WTC11 (cell line): ENCODE data around the gene WDR90. TPM values are rescaled to one million over a fixed set of nuclear protein-coding genes. Genes with fewer than 3 reads are reported as not detected.

ENCODE experiments used
- ATAC-seq: fragments of 200-7000 bp; cut with Tn5 transposase; 2 replicates; pipeline ENCODE4 v1.10.0; 2021; ENCODE audit warnings: mild to moderate bottlenecking, moderate library complexity
- CTCF ChIA-PET: fragments of 300-600 bp; sonication (Branson Sonifier 250); formaldehyde crosslinking; loops from one replicate; lab custom pipeline; 2021; ENCODE audit warnings: antibody characterized with exemption; lab: Charles Lee
- POLR2A ChIA-PET: fragments of 350-600 bp; sonication (Branson Sonifier 250); formaldehyde crosslinking; loops from one replicate; lab custom pipeline; 2021; ENCODE audit warnings: antibody characterized with exemption; lab: Charles Lee
- DNase-seq: peaks from one replicate; pipeline ENCODE4 v3.0.0; 2021; ENCODE audit warnings: low spot score
- H3K27ac Mint-ChIP-seq: 2 replicates; pipeline ENCODE4 v1.8.0; 2021; ENCODE audit warnings: mixed read lengths
- H3K27me3 Mint-ChIP-seq: 2 replicates; pipeline ENCODE4 v1.8.0; 2021; ENCODE audit warnings: low read depth, mild to moderate bottlenecking, moderate library complexity, mixed read lengths
- H3K36me3 Mint-ChIP-seq: 2 replicates; pipeline ENCODE4 v1.8.0; 2021; ENCODE audit warnings: mixed read lengths
- H3K4me1 Mint-ChIP-seq: 2 replicates; pipeline ENCODE4 v1.8.0; 2022; ENCODE audit warnings: mixed read lengths
- H3K4me3 Mint-ChIP-seq: 2 replicates; pipeline ENCODE4 v1.8.0; 2021; ENCODE audit warnings: mild to moderate bottlenecking, moderate library complexity, mixed read lengths
- H3K9me3 Mint-ChIP-seq: 2 replicates; pipeline ENCODE4 v1.8.0; 2021; ENCODE audit warnings: mixed read lengths
- CREM ChIP-seq: sonication (generic); formaldehyde crosslinking; IDR thresholded peaks from 2 replicates; pipeline ENCODE4 v1.8.1; 2022; ENCODE audit warnings: mild to moderate bottlenecking, missing genetic modification reagents, moderate library complexity
- ETV6 ChIP-seq: sonication (generic); formaldehyde crosslinking; IDR thresholded peaks from 2 replicates; pipeline ENCODE4 v1.8.1; 2022; ENCODE audit warnings: mild to moderate bottlenecking, missing genetic modification reagents
- FOXK1 ChIP-seq: sonication (generic); formaldehyde crosslinking; IDR thresholded peaks from 2 replicates; pipeline ENCODE4 v1.8.0; 2022; ENCODE audit warnings: mild to moderate bottlenecking, moderate library complexity, missing genetic modification reagents
- FOXP1 ChIP-seq: sonication (generic); formaldehyde crosslinking; IDR thresholded peaks from 2 replicates; pipeline ENCODE4 v1.8.0; 2022; ENCODE audit warnings: missing genetic modification reagents, mild to moderate bottlenecking, moderate library complexity, borderline replicate concordance
- JAZF1 ChIP-seq: fragments of 250-450 bp; sonication (Bioruptor Pico); IDR thresholded peaks from 2 replicates; pipeline ENCODE4 v1.9.0; 2021; ENCODE audit warnings: moderate library complexity, mild to moderate bottlenecking, inconsistent platforms
- MXD4 ChIP-seq: fragments of 250-450 bp; sonication (Bioruptor Pico); IDR thresholded peaks from 2 replicates; pipeline ENCODE4 v1.8.0; 2021; ENCODE audit warnings: mild to moderate bottlenecking, moderate library complexity, borderline replicate concordance
- OVOL2 ChIP-seq: fragments of 250-450 bp; sonication (Bioruptor Pico); IDR thresholded peaks from 2 replicates; pipeline ENCODE4 v1.9.0; 2021; ENCODE audit warnings: mild to moderate bottlenecking, borderline replicate concordance
- PRRX2 ChIP-seq: fragments of 250-450 bp; sonication (Bioruptor Pico); IDR thresholded peaks from 2 replicates; pipeline ENCODE4 v1.8.0; 2021; ENCODE audit warnings: mild to moderate bottlenecking
- RORB ChIP-seq: fragments of 250-450 bp; sonication (Bioruptor Pico); IDR thresholded peaks from 2 replicates; pipeline ENCODE4 v1.9.0; 2021; ENCODE audit warnings: mild to moderate bottlenecking
- SOX15 ChIP-seq: fragments of 250-450 bp; sonication (Bioruptor Pico); IDR thresholded peaks from 2 replicates; pipeline ENCODE4 v1.9.0; 2021; ENCODE audit warnings: mild to moderate bottlenecking
- ZNF138 ChIP-seq: sonication (generic); formaldehyde crosslinking; conservative IDR thresholded peaks from 2 replicates; pipeline ENCODE4 v1.8.1; 2022; ENCODE audit warnings: mild to moderate bottlenecking, moderate library complexity, missing genetic modification reagents
- ZNF232 ChIP-seq: sonication (generic); formaldehyde crosslinking; IDR thresholded peaks from 2 replicates; pipeline ENCODE4 v1.8.0; 2022; ENCODE audit warnings: mild to moderate bottlenecking, missing genetic modification reagents
- total RNA-seq: library from RNA; stranded (reverse); gene quantifications from 3 replicates; pipeline ENCODE4 v1.2.3, GENCODE V29; 2021
- TF ChIP-seq, protein P1 (sequence below): sonication (generic); formaldehyde crosslinking; IDR thresholded peaks from 2 replicates; pipeline ENCODE4 v1.8.0; 2022; ENCODE audit warnings: missing genetic modification reagents
- TF ChIP-seq, protein P2 (sequence below): sonication (generic); formaldehyde crosslinking; IDR thresholded peaks from 2 replicates; pipeline ENCODE4 v1.8.0; 2023; ENCODE audit warnings: missing genetic modification reagents
- TF ChIP-seq, protein P3 (sequence below): sonication (generic); formaldehyde crosslinking; IDR thresholded peaks from 2 replicates; pipeline ENCODE4 v1.8.0; 2022; ENCODE audit warnings: mild to moderate bottlenecking, missing genetic modification reagents
- TF ChIP-seq, protein P4 (sequence below): fragments of 250-450 bp; sonication (Bioruptor Pico); IDR thresholded peaks from 2 replicates; pipeline ENCODE4 v2.1.2; 2022; ENCODE audit warnings: mild to moderate bottlenecking, moderate library complexity
- TF ChIP-seq, protein P5 (sequence below): sonication (generic); formaldehyde crosslinking; IDR thresholded peaks from 2 replicates; pipeline ENCODE4 v1.8.0; 2023; ENCODE audit warnings: missing genetic modification reagents, mild to moderate bottlenecking, borderline replicate concordance

WDR90 gene
- total RNA-seq, 1 experiment from 2014 or later, result 75.8 TPM

DNA sequence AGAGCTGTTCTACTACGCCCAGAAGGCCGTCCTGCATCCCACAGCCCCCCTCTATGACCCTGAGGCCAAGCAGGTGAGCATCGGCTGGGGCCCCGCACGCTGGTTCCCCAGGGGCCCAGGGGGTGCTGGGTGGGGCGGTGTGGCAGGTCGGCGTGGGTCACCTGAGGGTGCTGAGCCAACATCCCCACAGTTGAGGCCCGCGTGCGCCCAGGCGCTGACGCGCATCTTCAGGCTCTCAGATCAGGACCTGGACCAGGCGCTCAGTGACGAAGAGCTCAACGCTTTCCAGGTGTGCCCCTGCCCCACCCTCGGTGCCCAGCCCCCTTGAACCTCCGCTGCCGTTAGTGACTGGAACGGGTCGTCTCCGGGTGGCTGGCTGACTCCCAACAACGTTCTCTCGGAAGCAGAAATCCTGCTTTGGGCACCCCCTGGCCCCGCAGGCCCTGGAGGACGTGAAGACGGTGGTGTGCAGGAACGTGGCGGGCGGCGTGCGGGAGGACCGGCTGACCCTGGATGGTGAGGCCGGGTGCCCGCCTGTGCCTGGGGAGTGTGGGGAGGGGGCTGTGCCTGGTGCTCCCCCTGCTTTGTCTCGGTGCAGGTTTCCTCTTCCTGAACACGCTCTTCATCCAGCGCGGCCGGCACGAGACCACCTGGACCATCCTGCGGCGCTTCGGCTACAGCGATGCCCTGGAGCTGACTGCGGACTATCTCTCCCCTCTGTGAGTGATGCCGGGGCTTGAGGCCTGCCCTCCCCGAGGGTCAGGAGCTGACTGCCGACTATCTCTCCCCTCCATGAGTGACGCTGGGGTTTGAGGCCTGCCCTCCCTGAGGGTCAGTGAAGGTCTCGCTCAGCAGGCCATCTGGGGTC lies 21.6 kb downstream of the WDR90 start:
- no peak overlapping the region for H3K4me3 Mint-ChIP-seq
- POLR2A ChIA-PET, result no interaction called here
- CTCF ChIA-PET, result interaction anchor here (1.4 kb wide), 1 partner anchor 22 kb away, joined by 3 read pairs; no protein-coding TSS in a partner anchor
- H3K9me3 Mint-ChIP-seq, result no peaks in the 10 kb centered on the region
- peaks cover 11% of the 10 kb centered on the region for H3K36me3 Mint-ChIP-seq
- H3K27me3 Mint-ChIP-seq, result no peaks in the 10 kb centered on the region
- no peak overlapping the region for H3K27ac Mint-ChIP-seq
- peaks cover 7% of the 10 kb centered on the region for H3K4me1 Mint-ChIP-seq
- TF ChIP-seq, protein P1, sequence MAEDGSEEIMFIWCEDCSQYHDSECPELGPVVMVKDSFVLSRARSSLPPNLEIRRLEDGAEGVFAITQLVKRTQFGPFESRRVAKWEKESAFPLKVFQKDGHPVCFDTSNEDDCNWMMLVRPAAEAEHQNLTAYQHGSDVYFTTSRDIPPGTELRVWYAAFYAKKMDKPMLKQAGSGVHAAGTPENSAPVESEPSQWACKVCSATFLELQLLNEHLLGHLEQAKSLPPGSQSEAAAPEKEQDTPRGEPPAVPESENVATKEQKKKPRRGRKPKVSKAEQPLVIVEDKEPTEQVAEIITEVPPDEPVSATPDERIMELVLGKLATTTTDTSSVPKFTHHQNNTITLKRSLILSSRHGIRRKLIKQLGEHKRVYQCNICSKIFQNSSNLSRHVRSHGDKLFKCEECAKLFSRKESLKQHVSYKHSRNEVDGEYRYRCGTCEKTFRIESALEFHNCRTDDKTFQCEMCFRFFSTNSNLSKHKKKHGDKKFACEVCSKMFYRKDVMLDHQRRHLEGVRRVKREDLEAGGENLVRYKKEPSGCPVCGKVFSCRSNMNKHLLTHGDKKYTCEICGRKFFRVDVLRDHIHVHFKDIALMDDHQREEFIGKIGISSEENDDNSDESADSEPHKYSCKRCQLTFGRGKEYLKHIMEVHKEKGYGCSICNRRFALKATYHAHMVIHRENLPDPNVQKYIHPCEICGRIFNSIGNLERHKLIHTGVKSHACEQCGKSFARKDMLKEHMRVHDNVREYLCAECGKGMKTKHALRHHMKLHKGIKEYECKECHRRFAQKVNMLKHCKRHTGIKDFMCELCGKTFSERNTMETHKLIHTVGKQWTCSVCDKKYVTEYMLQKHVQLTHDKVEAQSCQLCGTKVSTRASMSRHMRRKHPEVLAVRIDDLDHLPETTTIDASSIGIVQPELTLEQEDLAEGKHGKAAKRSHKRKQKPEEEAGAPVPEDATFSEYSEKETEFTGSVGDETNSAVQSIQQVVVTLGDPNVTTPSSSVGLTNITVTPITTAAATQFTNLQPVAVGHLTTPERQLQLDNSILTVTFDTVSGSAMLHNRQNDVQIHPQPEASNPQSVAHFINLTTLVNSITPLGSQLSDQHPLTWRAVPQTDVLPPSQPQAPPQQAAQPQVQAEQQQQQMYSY (CRISPR knock-in tag), result 0 out of 2 replicates have a peak, but pooled peaks have one; percentile 15
- no peak for TF ChIP-seq ETV6 (CRISPR knock-in tag)
- TF ChIP-seq, all 79 proteins: peak for 1
- DNase-seq (no peak), ATAC-seq (no peak)

DNA sequence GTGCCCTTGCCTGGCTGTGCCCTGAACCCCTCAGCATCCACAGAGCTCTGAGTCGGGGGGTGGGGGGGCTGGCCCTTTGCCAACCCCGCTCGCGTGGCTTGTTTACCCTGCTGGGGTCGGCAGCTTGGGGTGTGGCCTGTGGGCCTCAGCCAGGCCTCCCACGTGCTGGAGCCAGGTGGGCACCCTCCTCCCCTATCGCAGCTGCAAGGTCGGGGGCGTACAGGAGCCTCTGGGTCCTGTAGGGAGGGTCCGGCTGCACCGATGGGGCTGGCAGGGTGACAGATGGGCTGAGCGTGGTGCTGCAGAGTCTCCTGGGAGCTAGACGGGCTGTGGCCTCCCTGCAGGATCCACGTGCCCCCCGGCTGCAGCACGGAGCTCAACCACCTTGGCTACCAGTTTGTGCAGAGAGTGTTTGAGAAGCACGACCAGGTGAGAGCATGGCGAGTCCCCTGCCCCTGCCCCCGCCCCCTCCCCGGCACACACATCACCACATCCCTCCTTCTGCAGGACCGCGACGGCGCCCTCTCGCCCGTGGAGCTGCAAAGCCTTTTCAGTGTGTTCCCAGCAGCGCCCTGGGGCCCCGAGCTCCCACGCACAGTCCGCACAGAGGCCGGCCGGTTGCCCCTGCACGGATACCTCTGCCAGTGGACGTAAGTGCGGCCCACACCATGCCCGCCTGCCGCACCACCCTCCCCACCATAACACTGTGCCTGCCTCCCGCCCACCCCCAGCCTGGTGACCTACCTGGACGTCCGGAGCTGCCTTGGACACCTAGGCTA lies 22.4 kb downstream of the WDR90 start:
- Mint-ChIP-seq H3K4me3 (no peak overlapping the region), H3K27ac (no peak overlapping the region), H3K27me3 (no peaks in the 10 kb centered on the region), H3K36me3 (peaks cover 11% of the 10 kb centered on the region), H3K9me3 (no peaks in the 10 kb centered on the region), H3K4me1 (peaks cover 7% of the 10 kb centered on the region)
- no peak for DNase-seq
- no peak for ATAC-seq
- ChIA-PET CTCF (interaction anchor here (0.7 to 1.4 kb wide), 2 partner anchors 11 to 23 kb away, joined by 3 to 4 read pairs; no protein-coding TSS in a partner anchor), POLR2A (no interaction called here)
- TF ChIP-seq MXD4 (CRISPR knock-in tag), result no peak
- TF ChIP-seq, protein P2, sequence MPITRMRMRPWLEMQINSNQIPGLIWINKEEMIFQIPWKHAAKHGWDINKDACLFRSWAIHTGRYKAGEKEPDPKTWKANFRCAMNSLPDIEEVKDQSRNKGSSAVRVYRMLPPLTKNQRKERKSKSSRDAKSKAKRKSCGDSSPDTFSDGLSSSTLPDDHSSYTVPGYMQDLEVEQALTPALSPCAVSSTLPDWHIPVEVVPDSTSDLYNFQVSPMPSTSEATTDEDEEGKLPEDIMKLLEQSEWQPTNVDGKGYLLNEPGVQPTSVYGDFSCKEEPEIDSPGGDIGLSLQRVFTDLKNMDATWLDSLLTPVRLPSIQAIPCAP (CRISPR knock-in tag), result no peak
- no peak for TF ChIP-seq ZNF138 (CRISPR knock-in tag)
- no peak for TF ChIP-seq RORB (CRISPR knock-in tag)
- TF ChIP-seq ZNF232 (CRISPR knock-in tag), result no peak
- TF ChIP-seq, protein P3, sequence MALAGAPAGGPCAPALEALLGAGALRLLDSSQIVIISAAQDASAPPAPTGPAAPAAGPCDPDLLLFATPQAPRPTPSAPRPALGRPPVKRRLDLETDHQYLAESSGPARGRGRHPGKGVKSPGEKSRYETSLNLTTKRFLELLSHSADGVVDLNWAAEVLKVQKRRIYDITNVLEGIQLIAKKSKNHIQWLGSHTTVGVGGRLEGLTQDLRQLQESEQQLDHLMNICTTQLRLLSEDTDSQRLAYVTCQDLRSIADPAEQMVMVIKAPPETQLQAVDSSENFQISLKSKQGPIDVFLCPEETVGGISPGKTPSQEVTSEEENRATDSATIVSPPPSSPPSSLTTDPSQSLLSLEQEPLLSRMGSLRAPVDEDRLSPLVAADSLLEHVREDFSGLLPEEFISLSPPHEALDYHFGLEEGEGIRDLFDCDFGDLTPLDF (CRISPR knock-in tag), result no peak
- TF ChIP-seq SOX15, result no peak
- TF ChIP-seq PRRX2 (CRISPR knock-in tag), result no peak
- TF ChIP-seq OVOL2 (CRISPR knock-in tag), result no peak
- no peak for TF ChIP-seq JAZF1
- TF ChIP-seq, protein P4, sequence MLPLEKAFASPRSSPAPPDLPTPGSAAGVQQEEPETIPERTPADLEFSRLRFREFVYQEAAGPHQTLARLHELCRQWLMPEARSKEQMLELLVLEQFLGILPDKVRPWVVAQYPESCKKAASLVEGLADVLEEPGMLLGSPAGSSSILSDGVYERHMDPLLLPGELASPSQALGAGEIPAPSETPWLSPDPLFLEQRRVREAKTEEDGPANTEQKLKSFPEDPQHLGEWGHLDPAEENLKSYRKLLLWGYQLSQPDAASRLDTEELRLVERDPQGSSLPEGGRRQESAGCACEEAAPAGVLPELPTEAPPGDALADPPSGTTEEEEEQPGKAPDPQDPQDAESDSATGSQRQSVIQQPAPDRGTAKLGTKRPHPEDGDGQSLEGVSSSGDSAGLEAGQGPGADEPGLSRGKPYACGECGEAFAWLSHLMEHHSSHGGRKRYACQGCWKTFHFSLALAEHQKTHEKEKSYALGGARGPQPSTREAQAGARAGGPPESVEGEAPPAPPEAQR (CRISPR knock-in tag), result no peak
- no peak for TF ChIP-seq FOXP1
- no peak for TF ChIP-seq CREM (CRISPR knock-in tag)
- TF ChIP-seq FOXK1 (CRISPR knock-in tag), result no peak
- TF ChIP-seq, protein P5, sequence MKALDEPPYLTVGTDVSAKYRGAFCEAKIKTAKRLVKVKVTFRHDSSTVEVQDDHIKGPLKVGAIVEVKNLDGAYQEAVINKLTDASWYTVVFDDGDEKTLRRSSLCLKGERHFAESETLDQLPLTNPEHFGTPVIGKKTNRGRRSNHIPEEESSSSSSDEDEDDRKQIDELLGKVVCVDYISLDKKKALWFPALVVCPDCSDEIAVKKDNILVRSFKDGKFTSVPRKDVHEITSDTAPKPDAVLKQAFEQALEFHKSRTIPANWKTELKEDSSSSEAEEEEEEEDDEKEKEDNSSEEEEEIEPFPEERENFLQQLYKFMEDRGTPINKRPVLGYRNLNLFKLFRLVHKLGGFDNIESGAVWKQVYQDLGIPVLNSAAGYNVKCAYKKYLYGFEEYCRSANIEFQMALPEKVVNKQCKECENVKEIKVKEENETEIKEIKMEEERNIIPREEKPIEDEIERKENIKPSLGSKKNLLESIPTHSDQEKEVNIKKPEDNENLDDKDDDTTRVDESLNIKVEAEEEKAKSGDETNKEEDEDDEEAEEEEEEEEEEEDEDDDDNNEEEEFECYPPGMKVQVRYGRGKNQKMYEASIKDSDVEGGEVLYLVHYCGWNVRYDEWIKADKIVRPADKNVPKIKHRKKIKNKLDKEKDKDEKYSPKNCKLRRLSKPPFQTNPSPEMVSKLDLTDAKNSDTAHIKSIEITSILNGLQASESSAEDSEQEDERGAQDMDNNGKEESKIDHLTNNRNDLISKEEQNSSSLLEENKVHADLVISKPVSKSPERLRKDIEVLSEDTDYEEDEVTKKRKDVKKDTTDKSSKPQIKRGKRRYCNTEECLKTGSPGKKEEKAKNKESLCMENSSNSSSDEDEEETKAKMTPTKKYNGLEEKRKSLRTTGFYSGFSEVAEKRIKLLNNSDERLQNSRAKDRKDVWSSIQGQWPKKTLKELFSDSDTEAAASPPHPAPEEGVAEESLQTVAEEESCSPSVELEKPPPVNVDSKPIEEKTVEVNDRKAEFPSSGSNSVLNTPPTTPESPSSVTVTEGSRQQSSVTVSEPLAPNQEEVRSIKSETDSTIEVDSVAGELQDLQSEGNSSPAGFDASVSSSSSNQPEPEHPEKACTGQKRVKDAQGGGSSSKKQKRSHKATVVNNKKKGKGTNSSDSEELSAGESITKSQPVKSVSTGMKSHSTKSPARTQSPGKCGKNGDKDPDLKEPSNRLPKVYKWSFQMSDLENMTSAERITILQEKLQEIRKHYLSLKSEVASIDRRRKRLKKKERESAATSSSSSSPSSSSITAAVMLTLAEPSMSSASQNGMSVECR (CRISPR knock-in tag), result no peak
